Measurements from ENCODE around the gene OGN. TPM values are rescaled to one million over a fixed set of nuclear protein-coding genes. Genes with fewer than 3 reads are reported as not detected.

OGN gene
- polyA plus RNA-seq, 2 of the 4 experiments (the other 2 are of a cell fraction): not detected

DNA sequence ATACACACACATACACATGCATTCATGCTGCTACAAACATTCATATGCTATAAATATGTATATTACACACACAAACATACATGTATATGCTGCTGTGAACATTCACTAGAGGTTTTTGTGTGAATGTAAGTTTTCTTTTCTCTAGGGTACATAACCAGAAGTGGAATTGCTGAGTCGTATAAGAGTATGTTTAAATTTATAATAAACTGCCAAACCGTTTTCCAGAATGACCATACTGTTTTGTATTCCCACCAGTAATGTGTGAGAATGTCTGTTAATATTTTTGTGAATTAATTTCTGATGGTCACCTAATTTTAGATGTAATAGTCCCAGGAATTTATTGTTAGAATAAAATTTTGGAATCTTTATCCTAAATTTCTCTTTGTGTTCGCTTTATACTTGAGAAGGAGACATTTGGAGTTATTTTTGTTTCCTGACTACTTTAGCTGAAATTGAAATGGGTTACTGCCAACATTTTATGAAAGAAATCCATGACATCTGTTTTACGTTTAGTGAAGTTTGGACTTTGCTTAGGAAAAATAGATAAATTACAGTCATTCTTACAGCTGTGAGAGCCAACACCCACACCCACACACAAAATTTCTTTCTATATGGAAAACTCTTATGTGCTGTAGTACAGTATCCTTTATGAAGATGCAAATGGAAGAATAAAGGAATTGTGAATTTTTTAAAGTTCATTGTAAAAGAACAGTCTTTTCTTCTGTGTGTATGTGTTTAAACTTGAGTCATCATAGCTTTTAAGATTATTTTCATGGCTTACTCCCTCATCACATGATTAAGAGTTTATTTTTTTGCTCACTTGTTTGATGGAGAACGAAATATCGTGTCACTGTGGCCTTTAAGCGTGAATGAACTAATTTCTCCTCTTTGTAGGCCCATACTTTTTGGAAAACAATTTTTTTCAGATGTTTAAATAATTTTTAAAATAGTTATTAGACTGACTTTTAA, 54.3 kb downstream of the OGN start:
- no peak for FAIRE-seq
- H3K4me2 ChIP-seq: no peak overlapping the region
- POLR2A ChIA-PET: no interaction called here

DNA sequence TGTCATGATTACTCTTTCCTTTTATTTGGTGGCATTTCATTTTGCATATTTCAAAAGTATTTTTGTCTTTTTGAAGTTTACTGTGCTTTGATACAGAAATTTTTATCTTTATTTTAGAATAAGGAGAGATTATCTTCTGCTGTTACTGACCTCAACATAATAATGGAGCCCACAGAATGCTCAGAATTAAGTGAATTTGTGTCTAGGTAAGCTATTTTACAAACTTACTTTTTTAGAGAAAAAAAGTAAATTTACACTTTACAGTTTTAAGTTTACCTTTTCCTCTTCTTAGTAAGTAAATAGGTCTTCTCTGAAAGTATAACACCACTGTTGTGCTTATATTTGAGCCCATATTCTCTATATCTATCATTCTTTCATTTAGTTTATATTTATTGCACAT, 58.8 kb downstream of the OGN start:
- FAIRE-seq (no peak), DNase-seq (ENCODE audit: low read depth in 1 of 2, low spot score in 1 of 2) (no peak), ATAC-seq (no peak)
- H3K4me1 ChIP-seq: no peaks in the 10 kb centered on the region
- no peak overlapping the region for H3K4me2 ChIP-seq
- ChIA-PET POLR2A (no interaction called here), CTCF (no interaction called here)
- H3K9me3 ChIP-seq: no peaks in the 10 kb centered on the region
- TF ChIP-seq MAFK (IDR thresholded peaks at IDR 0.05; ENCODE audit: partially characterized antibody) (peak; percentile 47), EHMT2 (IDR thresholded peaks at IDR 0.05; ENCODE audit: low read depth) (no peak), EHF (CRISPR knock-in tag; IDR thresholded peaks at IDR 0.05) (no peak)
- H3K27ac ChIP-seq: no peak overlapping the region
- no peak overlapping the region for H3K4me3 ChIP-seq

More for the DNA sequence above, 54.3 kb downstream of the OGN start:
- CTCF ChIA-PET: interaction anchor here (0.8 to 1.3 kb wide), 3 partner anchors 16 to 441 kb away, joined by 3 read pairs; no protein-coding TSS in a partner anchor
- Histone ChIP-seq H3K27ac (no peak overlapping the region), H3K9me3 (no peaks in the 10 kb centered on the region), H3K4me1 (no peaks in the 10 kb centered on the region), H3K4me3 (no peak overlapping the region)
- ATAC-seq (no peak), DNase-seq (ENCODE audit: low read depth in 1 of 2, low spot score in 1 of 2) (no peak)
- TF ChIP-seq SMC3 (IDR thresholded peaks at IDR 0.05) (no peak), HOXB5 (CRISPR knock-in tag; IDR thresholded peaks at IDR 0.05) (no peak), RFX5 (IDR thresholded peaks at IDR 0.05) (no peak), HOXA7 (CRISPR knock-in tag; IDR thresholded peaks at IDR 0.05) (no peak), POLR2A (IDR thresholded peaks at IDR 0.05; ENCODE audit: low read length) (no peak), TFCP2L1 (CRISPR knock-in tag; IDR thresholded peaks at IDR 0.05) (no peak), KDM1A (IDR thresholded peaks at IDR 0.05; ENCODE audit: low read depth) (no peak), ZSCAN20 (CRISPR knock-in tag; IDR thresholded peaks at IDR 0.05) (no peak), FOSB (CRISPR knock-in tag; IDR thresholded peaks at IDR 0.05) (no peak), TP53 (CRISPR knock-in tag; IDR thresholded peaks at IDR 0.05) (no peak), FOSL2 (IDR thresholded peaks at IDR 0.05) (no peak), FOSL2 (CRISPR knock-in tag; IDR thresholded peaks at IDR 0.05) (no peak)
- TF ChIP-seq, protein P1, sequence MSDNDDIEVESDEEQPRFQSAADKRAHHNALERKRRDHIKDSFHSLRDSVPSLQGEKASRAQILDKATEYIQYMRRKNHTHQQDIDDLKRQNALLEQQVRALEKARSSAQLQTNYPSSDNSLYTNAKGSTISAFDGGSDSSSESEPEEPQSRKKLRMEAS (IDR thresholded peaks at IDR 0.05): no peak
- TF ChIP-seq, protein P2, sequence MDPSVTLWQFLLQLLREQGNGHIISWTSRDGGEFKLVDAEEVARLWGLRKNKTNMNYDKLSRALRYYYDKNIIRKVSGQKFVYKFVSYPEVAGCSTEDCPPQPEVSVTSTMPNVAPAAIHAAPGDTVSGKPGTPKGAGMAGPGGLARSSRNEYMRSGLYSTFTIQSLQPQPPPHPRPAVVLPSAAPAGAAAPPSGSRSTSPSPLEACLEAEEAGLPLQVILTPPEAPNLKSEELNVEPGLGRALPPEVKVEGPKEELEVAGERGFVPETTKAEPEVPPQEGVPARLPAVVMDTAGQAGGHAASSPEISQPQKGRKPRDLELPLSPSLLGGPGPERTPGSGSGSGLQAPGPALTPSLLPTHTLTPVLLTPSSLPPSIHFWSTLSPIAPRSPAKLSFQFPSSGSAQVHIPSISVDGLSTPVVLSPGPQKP (IDR thresholded peaks at IDR 0.05; ENCODE audit: low read depth, low read length): no peak
- TF ChIP-seq, protein P3, sequence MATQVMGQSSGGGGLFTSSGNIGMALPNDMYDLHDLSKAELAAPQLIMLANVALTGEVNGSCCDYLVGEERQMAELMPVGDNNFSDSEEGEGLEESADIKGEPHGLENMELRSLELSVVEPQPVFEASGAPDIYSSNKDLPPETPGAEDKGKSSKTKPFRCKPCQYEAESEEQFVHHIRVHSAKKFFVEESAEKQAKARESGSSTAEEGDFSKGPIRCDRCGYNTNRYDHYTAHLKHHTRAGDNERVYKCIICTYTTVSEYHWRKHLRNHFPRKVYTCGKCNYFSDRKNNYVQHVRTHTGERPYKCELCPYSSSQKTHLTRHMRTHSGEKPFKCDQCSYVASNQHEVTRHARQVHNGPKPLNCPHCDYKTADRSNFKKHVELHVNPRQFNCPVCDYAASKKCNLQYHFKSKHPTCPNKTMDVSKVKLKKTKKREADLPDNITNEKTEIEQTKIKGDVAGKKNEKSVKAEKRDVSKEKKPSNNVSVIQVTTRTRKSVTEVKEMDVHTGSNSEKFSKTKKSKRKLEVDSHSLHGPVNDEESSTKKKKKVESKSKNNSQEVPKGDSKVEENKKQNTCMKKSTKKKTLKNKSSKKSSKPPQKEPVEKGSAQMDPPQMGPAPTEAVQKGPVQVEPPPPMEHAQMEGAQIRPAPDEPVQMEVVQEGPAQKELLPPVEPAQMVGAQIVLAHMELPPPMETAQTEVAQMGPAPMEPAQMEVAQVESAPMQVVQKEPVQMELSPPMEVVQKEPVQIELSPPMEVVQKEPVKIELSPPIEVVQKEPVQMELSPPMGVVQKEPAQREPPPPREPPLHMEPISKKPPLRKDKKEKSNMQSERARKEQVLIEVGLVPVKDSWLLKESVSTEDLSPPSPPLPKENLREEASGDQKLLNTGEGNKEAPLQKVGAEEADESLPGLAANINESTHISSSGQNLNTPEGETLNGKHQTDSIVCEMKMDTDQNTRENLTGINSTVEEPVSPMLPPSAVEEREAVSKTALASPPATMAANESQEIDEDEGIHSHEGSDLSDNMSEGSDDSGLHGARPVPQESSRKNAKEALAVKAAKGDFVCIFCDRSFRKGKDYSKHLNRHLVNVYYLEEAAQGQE (IDR thresholded peaks at IDR 0.05): no peak
- 76% methylated on average over 7 of the region's 7 CpGs for WGBS (ENCODE audit: missing lambda C conversion rate)

Measured in A549 (cell line).